ENCODE results near the gene SFXN3. TPM values are rescaled to one million over a fixed set of nuclear protein-coding genes. Genes with fewer than 3 reads are reported as not detected.

SFXN3 gene
- total and polyA plus RNA-seq, 2 of the 8 experiments (the other 6 are each of a cell fraction or from before 2014, with no cell fraction given): 2.6 to 2.8 TPM

DNA sequence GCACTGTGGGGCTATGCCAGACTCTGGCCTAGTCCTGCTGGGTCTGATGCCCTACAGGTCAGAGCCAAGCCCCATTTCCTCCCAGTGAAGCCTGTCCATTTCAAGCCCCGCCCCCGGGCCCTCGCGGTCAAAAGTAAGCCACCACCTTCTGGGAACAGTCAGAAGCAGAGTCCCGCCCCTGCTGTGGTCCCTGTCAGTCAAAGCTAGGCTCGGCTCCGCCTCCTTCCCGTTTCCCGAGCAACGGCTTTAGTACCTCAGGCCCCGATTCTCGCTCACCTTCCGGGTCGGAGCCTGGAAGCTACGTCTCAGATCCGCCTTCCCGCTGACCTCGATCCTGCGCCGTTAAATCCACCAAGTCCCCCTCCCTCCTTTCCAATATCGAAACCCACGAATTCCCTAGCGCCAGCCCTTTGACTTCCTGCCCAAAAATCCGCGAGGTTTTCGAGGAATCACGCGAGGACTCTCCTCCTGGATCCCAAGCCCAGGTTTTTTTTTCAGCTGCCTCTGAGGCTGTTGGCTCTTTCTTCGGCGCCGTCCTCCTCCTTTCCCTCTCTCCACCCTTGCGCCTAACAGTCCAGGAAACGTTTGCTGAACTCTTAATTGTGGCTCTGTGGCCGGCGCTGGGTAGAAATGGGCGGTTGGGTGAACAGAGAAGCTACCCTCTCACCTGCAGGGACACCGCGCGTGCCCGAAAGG, 11.8 kb downstream of the SFXN3 start:
- Histone ChIP-seq H3K4me3 (ENCODE audit: extremely low read depth in 1 of 4, insufficient read depth in 2 of 4, low read depth in 3 of 4, low read length in 4 of 4) (peak overlapping the region; percentile 65 to 82 (median 73)), H4K20me1 (replicated peaks in 1 of 2; ENCODE audit: control insufficient read depth in 1 of 2, insufficient read depth in 2 of 2, low read length in 2 of 2) (peaks cover 3 to 5% of the 10 kb centered on the region in 2 experiments), H3K4ac (replicated peaks; ENCODE audit: insufficient read length, low read depth, low read length) (no peak overlapping the region), H3K4me1 (replicated peaks in 1 of 4; ENCODE audit: control insufficient read depth in 3 of 4, insufficient read depth in 4 of 4, low read length in 3 of 4) (peaks cover 3 to 24% (median 13%) of the 10 kb centered on the region in 4 experiments), H3K18ac (ENCODE audit: extremely low read depth, low read length) (peak overlapping the region; percentile 64; the same call in 1 of the 2 replicates), H3K27me3 (replicated peaks in 1 of 4; ENCODE audit: control insufficient read depth in 3 of 4, extremely low read depth in 1 of 4, insufficient read depth in 3 of 4, low read length in 3 of 4) (peaks cover 20 to 42% (median 36%) of the 10 kb centered on the region in 4 experiments), H3K79me1 (ENCODE audit: low read depth, low read length) (no peaks in the 10 kb centered on the region), H3K23me2 (ENCODE audit: low read depth, low read length) (peaks cover 5% of the 10 kb centered on the region; the same call in 1 of the 2 replicates), H2BK120ac (replicated peaks; ENCODE audit: low read depth, low read length) (no peak overlapping the region), H3K36me3 (ENCODE audit: control insufficient read depth in 2 of 4, insufficient read depth in 4 of 4, low read length in 3 of 4) (no peaks in the 10 kb centered on the region), H3K56ac (replicated peaks; ENCODE audit: insufficient read length, low read depth, low read length) (no peak overlapping the region), H2BK15ac (ENCODE audit: low read length) (peak overlapping the region; percentile 81; the same call in 1 of the 2 replicates), H4K8ac (ENCODE audit: extremely low read depth, insufficient read depth, low read length) (peak overlapping the region; percentile 53; the same call in 1 of the 2 replicates), H4K91ac (replicated peaks; ENCODE audit: insufficient read length, low read length) (no peak overlapping the region), H2AFZ (ENCODE audit: low read length) (peak overlapping the region; percentile 93), H3K79me2 (ENCODE audit: control insufficient read depth in 1 of 2, insufficient read depth in 2 of 2, low read length in 2 of 2) (no peaks in the 10 kb centered on the region), H2BK20ac (ENCODE audit: low read length) (no peak overlapping the region), H3K4me2 (ENCODE audit: insufficient read depth in 1 of 2, low read depth in 2 of 2, low read length in 2 of 2) (peak overlapping the region; percentile 75 to 86), H2BK12ac (ENCODE audit: low read depth, low read length) (0 out of 2 replicates have a peak overlapping the region, but pooled peaks have one; percentile 60), H4K5ac (ENCODE audit: insufficient read length, low read depth, low read length) (no peak overlapping the region), H2AK5ac (ENCODE audit: low read depth, low read length) (no peak overlapping the region), H3K23ac (ENCODE audit: insufficient read length) (no peak overlapping the region), H3K9ac (replicated peaks in 1 of 4; ENCODE audit: extremely low read depth in 1 of 4, low read depth in 3 of 4, low read length in 3 of 4) (peak overlapping the region; percentile 49 to 79 (median 56)), H3K9me3 (ENCODE audit: insufficient read depth in 2 of 2, low read depth in 1 of 2, low read length in 1 of 2) (no peaks in the 10 kb centered on the region), H3K14ac (ENCODE audit: insufficient read length) (no peak overlapping the region), H3K27ac (ENCODE audit: low read depth, low read length) (no peak overlapping the region), H2BK5ac (ENCODE audit: low read depth, low read length) (peak overlapping the region; percentile 56; the same call in 1 of the 2 replicates)
- ChIA-PET CTCF (ENCODE audit: partially characterized antibody) (interaction anchor here (0.7 to 51.8 kb wide), 24 partner anchors 16 to 382 kb away, joined by 3 to 2176 read pairs (median 4); partner anchors contain the start of genes KAZALD1, PDZD7 and SFXN3), POLR2A (ENCODE audit: partially characterized antibody) (interaction anchor here (0.6 to 2.1 kb wide), 13 partner anchors 9 to 1753 kb away, joined by 3 to 24 read pairs (median 4); partner anchors contain the start of genes KAZALD1, PDZD7 and SFXN3)
- DNase-seq (ENCODE audit: low read depth in 1 of 2, low spot score in 2 of 2) (peak; percentile 90 to 97), FAIRE-seq (no peak)
- WGBS, 2 experiments (ENCODE audit: extremely low coverage in 1 of 2, insufficient coverage in 1 of 2, insufficient read length in 1 of 2, insufficient replicate concordance in 2 of 2, low coverage in 1 of 2, low lambda C conversion rate in 2 of 2, missing lambda C conversion rate in 1 of 2): 4% methylated on average over 40 of the region's 40 CpGs; no CpG with 5 or more reads in 1 of the 2 experiments
- TF ChIP-seq RFX5 (IDR thresholded peaks at IDR 0.05; ENCODE audit: borderline replicate concordance, low read depth, low read length) (no peak), TBP (IDR thresholded peaks at IDR 0.05; ENCODE audit: low read depth, low read length) (peak; percentile 53), TAF1 (IDR thresholded peaks at IDR 0.05; ENCODE audit: low read depth, low read length) (no peak), RAD21 (IDR thresholded peaks at IDR 0.05 in 1 of 2, conservative IDR thresholded peaks at IDR 0.05 in 1 of 2; ENCODE audit: low read depth in 2 of 2, low read length in 2 of 2) (no peak), JUND (IDR thresholded peaks at IDR 0.05; ENCODE audit: low read length) (no peak), MAFK (IDR thresholded peaks at IDR 0.05; ENCODE audit: low read depth, low read length) (no peak), ZNF274 (IDR thresholded peaks at IDR 0.05; ENCODE audit: borderline replicate concordance, extremely low read depth, low read length) (no peak)
- TF ChIP-seq, protein P1, sequence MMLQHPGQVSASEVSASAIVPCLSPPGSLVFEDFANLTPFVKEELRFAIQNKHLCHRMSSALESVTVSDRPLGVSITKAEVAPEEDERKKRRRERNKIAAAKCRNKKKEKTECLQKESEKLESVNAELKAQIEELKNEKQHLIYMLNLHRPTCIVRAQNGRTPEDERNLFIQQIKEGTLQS (IDR thresholded peaks at IDR 0.05; ENCODE audit: insufficient read depth, low read depth, low read length): no peak
- TF ChIP-seq, protein P2, sequence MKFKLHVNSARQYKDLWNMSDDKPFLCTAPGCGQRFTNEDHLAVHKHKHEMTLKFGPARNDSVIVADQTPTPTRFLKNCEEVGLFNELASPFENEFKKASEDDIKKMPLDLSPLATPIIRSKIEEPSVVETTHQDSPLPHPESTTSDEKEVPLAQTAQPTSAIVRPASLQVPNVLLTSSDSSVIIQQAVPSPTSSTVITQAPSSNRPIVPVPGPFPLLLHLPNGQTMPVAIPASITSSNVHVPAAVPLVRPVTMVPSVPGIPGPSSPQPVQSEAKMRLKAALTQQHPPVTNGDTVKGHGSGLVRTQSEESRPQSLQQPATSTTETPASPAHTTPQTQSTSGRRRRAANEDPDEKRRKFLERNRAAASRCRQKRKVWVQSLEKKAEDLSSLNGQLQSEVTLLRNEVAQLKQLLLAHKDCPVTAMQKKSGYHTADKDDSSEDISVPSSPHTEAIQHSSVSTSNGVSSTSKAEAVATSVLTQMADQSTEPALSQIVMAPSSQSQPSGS (IDR thresholded peaks at IDR 0.05; ENCODE audit: low read length): no peak

Measured in H1 (cell line).